Measurements from ENCODE around the gene TRIP10.
"Not testable (repeated sequence)": the region's sequence is repeated elsewhere in the genome, so short reads cannot be mapped to it uniquely, and the experiment has no call there.

DNA sequence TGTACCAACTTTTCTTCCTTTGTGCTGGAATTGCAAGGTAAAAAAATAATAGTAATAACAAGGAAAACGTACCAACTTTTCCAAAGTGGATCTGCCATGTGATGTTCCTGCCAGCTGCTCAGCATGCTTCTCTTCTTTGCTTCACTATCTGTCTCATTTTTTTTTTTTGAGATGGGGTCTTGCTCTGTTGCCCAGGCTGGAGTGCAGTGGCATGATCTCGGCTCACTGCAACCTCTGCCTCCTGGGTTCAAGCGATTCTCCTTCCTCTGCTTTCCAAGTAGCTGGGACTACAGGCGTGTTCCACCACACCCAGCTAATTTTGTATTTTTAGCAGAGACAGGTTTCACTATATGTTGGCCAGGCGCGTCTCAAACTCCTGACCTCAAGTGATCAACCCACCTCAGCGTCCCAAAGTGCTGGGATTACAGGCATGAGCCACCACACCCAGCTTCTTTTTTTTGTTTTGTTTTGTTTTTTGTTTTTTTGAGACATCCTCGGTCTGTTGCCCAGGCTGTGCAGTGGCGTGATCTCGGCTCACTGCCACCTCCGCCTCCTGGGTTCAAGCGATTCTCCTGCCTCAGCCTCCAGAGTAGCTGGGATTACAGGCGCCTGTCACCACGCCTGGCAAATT, 60.8 kb downstream of the TRIP10 start:
- TF ChIP-seq, protein P1, sequence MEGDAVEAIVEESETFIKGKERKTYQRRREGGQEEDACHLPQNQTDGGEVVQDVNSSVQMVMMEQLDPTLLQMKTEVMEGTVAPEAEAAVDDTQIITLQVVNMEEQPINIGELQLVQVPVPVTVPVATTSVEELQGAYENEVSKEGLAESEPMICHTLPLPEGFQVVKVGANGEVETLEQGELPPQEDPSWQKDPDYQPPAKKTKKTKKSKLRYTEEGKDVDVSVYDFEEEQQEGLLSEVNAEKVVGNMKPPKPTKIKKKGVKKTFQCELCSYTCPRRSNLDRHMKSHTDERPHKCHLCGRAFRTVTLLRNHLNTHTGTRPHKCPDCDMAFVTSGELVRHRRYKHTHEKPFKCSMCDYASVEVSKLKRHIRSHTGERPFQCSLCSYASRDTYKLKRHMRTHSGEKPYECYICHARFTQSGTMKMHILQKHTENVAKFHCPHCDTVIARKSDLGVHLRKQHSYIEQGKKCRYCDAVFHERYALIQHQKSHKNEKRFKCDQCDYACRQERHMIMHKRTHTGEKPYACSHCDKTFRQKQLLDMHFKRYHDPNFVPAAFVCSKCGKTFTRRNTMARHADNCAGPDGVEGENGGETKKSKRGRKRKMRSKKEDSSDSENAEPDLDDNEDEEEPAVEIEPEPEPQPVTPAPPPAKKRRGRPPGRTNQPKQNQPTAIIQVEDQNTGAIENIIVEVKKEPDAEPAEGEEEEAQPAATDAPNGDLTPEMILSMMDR (IDR thresholded peaks at IDR 0.05), result not testable (repeated sequence)
- not testable (repeated sequence) for TF ChIP-seq POLR2AphosphoS5 (IDR thresholded peaks at IDR 0.05)
